Suprapubic skin (tissue), 4 donors: Measurements from ENCODE around the gene CTNNA2. TPM values are rescaled to one million over a fixed set of nuclear protein-coding genes. Genes with fewer than 3 reads are reported as not detected.
"Not testable (repeated sequence)": the region's sequence is repeated elsewhere in the genome, so short reads cannot be mapped to it uniquely, and the experiment has no call there.

Experiments
- DNase-seq, 2 donors: peaks; one replicate each; pipeline ENCODE4 v3.0.0-alpha.2; 2019; ENCODE audit warnings: low spot score in 2 of 2
- H3K27ac ChIP-seq: fragments of 200-600 bp; sonication (generic); one replicate; pipeline ENCODE4 v1.5.1; 2019
- H3K27me3 ChIP-seq: fragments of 200-600 bp; sonication (generic); one replicate; pipeline ENCODE4 v1.5.1; 2019
- H3K36me3 ChIP-seq: fragments of 200-600 bp; sonication (generic); one replicate; pipeline ENCODE4 v1.5.1; 2019
- H3K4me1 ChIP-seq: fragments of 200-600 bp; sonication (generic); one replicate; pipeline ENCODE4 v1.5.1; 2019
- H3K4me3 ChIP-seq: fragments of 200-600 bp; sonication (generic); one replicate; pipeline ENCODE4 v1.5.1; 2019; ENCODE audit warnings: mild to moderate bottlenecking
- H3K9me3 ChIP-seq: fragments of 200-600 bp; sonication (generic); one replicate; pipeline ENCODE4 v1.5.1; 2019
- EP300 ChIP-seq: sonication (generic); formaldehyde crosslinking; IDR thresholded peaks from one replicate; pipeline ENCODE4 v1.6.1; 2017; ENCODE audit warnings: antibody characterized with exemption
- POLR2A ChIP-seq, 2 donors: fragments of 450-650 bp; IDR thresholded peaks; one replicate each; pipeline ENCODE4 v1.6.1; 2017; ENCODE audit warnings: antibody characterized with exemption in 2 of 2, mild to moderate bottlenecking in 2 of 2, moderate library complexity in 2 of 2
- POLR2AphosphoS5 ChIP-seq, 3 donors: sonication (generic); formaldehyde crosslinking; IDR thresholded peaks; one replicate each; pipeline ENCODE4 v1.6.1; 2017; ENCODE audit warnings: antibody characterized with exemption in 3 of 3
- WGBS: methylation state at CpG from one replicate; pipeline ENCODE4 v1.1.5; 2018; 5-methylcytosine and 5-hydroxymethylcytosine counted together
- total RNA-seq, 4 donors: library from RNA; depleted of rRNA; stranded (reverse); fragments of >200 nt; gene quantifications; one replicate each; pipeline ENCODE4 v1.1.0, GENCODE V29; 2016
- TF ChIP-seq, protein P1 (sequence below), 2 donors: fragments of 200-600 bp in 1 of 2; fragments of 450-650 bp in 1 of 2; sonication (generic) in 1 of 2; IDR thresholded peaks; one replicate each; pipeline ENCODE4 v1.5.1; 2016 to 2019; ENCODE audit warnings: antibody characterized with exemption in 2 of 2, mild to moderate bottlenecking in 1 of 2, moderate library complexity in 1 of 2

CTNNA2 gene
- total RNA-seq, 4 donors from 2014 or later = 0.15 to 0.21 TPM; not detected in 2

DNA sequence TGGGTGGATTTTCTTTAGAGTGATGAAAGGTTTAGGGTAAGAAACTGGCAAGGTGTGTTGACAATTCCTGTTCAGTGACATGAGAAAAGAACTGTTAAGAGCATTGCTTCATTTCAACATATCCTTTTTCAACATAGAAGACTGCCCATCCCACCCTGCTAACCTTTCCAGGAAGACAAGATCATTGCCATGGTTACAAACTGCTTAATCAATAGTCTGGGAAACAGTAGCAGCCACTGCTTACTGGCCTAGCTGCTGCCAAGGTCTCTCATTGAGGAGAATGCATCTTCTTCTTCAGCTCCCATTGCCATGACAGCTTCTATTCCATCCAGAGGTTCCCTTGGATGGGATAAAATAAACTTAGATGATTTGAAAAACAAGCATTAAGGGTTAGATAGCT lies 579.6 kb downstream of the CTNNA2 start:
- H3K36me3 ChIP-seq = no peaks in the 10 kb centered on the region
- H3K9me3 ChIP-seq = no peaks in the 10 kb centered on the region
- no peaks in the 10 kb centered on the region for H3K27me3 ChIP-seq
- H3K4me1 ChIP-seq = no peaks in the 10 kb centered on the region
- no peak overlapping the region for H3K4me3 ChIP-seq
- H3K27ac ChIP-seq = no peak overlapping the region
- DNase-seq = no peak
- TF ChIP-seq POLR2A (IDR thresholded peaks at IDR 0.05) = no peak
- TF ChIP-seq POLR2AphosphoS5 (IDR thresholded peaks at IDR 0.05) = no peak
- TF ChIP-seq EP300 = no peak
- TF ChIP-seq, protein P1, sequence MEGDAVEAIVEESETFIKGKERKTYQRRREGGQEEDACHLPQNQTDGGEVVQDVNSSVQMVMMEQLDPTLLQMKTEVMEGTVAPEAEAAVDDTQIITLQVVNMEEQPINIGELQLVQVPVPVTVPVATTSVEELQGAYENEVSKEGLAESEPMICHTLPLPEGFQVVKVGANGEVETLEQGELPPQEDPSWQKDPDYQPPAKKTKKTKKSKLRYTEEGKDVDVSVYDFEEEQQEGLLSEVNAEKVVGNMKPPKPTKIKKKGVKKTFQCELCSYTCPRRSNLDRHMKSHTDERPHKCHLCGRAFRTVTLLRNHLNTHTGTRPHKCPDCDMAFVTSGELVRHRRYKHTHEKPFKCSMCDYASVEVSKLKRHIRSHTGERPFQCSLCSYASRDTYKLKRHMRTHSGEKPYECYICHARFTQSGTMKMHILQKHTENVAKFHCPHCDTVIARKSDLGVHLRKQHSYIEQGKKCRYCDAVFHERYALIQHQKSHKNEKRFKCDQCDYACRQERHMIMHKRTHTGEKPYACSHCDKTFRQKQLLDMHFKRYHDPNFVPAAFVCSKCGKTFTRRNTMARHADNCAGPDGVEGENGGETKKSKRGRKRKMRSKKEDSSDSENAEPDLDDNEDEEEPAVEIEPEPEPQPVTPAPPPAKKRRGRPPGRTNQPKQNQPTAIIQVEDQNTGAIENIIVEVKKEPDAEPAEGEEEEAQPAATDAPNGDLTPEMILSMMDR (IDR thresholded peaks at IDR 0.05) = no peak

DNA sequence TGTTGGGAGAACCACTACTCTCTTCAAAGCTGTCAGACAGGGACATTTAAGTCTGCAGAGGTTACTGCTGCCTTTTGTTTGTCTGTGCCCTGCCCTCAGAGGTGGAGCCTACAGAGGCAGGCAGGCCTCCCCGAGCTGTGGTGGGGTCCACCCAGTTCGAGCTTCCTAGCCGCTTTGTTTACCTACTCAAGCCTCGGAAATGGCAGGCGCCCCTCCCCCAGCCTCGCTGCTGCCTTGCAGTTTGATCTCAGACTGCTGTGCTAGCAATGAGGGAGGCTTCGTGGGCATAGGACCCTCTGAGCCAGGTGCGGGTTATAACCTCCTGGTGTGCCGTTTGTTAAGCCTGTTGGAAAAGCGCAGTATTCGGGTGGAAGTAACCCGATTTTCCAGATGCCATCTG lies 585.7 kb downstream of the CTNNA2 start:
- H3K27me3 ChIP-seq = not testable (repeated sequence)
- 86% methylated on average over 10 of the region's 12 CpGs for WGBS

DNA sequence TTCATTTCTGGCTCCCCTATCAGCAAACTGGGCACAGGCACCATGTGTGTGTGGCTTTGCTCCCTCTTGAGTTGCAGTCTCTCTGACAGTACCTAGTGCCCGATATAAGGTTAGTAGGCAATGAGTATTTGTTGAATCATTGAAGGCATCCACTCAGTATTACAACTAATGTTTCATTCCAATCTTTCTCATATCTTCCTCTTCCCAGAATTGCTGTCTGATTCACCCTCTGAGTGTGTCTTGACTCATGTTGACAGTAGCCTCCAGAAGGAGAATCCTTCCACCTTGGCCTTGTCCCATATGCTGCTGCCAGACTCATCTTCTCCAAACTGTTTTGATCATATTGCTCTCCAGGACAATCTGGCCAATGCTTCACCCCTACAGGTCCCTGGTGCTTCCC lies 589.2 kb downstream of the CTNNA2 start:
- H3K9me3 ChIP-seq = no peaks in the 10 kb centered on the region
- TF ChIP-seq POLR2AphosphoS5 (IDR thresholded peaks at IDR 0.05) (no peak), POLR2A (IDR thresholded peaks at IDR 0.05) (no peak), EP300 (no peak)
- TF ChIP-seq, protein P1 (IDR thresholded peaks at IDR 0.05) = no peak
- 70% methylated on average over 1 of the region's 1 CpG for WGBS
- no peak overlapping the region for H3K27ac ChIP-seq
- no peaks in the 10 kb centered on the region for H3K27me3 ChIP-seq
- DNase-seq = no peak
- H3K36me3 ChIP-seq = no peaks in the 10 kb centered on the region
- H3K4me3 ChIP-seq = no peak overlapping the region
- H3K4me1 ChIP-seq = no peaks in the 10 kb centered on the region

More for the DNA sequence above, 585.7 kb downstream of the CTNNA2 start:
- not testable (repeated sequence) for H3K4me1 ChIP-seq, H3K4me3 ChIP-seq, H3K27ac ChIP-seq, H3K9me3 ChIP-seq, DNase-seq, H3K36me3 ChIP-seq

DNA sequence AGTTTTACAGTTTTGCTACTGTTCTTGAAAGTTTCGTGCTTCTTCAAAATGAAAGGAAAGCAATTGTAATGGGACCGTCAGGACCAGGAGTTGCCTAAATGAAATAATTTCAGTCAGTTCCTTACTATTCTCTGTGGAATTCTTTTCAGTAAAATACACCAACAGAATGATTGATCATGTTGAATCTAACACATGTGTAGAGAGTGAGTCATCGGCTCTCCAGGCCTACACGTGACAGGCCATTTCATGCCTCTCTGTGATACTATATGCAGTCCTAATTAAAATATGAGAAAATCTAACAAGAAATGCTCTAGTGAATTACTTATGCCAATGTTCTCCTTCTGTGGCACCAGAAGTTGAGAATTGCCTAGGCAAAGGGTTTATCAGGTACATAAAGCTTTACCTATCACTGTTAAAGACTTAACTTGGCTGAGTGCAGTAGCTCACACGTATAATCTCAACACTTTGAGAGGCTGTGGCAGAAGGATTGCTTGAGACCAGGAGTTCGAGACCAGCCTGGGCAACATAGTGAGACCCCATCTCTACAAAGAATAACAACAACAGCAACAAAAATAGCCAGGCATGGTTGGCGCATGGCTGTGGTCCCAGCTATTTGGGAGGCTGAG lies 592.3 kb downstream of the CTNNA2 start:
- DNase-seq = no peak
- Histone ChIP-seq H3K27me3 (no peaks in the 10 kb centered on the region), H3K27ac (no peak overlapping the region), H3K9me3 (no peaks in the 10 kb centered on the region), H3K4me1 (no peaks in the 10 kb centered on the region), H3K36me3 (no peaks in the 10 kb centered on the region), H3K4me3 (no peak overlapping the region)
- no peak for TF ChIP-seq EP300
- TF ChIP-seq, protein P1 (IDR thresholded peaks at IDR 0.05) = no peak
- no peak for TF ChIP-seq POLR2A (IDR thresholded peaks at IDR 0.05)
- TF ChIP-seq POLR2AphosphoS5 (IDR thresholded peaks at IDR 0.05) = no peak
- WGBS = 43% methylated on average over 7 of the region's 7 CpGs

DNA sequence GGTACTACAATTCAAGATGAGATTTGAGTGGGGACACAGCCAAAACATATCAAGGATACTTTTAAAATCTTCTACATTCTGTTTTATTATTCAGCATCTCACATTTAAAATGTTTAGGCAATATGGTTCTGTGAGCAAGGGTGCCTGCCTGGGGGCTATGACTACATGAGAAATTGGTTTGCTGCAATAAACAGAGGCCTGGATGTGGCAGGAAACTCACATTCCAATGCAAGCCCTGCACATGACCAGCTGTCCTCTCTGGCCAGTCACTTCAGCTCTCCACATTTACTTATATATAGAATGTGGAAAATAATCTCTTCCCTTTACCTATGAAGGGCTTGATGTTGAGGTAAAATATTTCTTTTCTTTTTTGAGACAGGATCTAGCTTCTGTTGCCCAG lies 598.3 kb downstream of the CTNNA2 start:
- no peak overlapping the region for H3K4me3 ChIP-seq
- TF ChIP-seq EP300 = no peak
- TF ChIP-seq POLR2AphosphoS5 (IDR thresholded peaks at IDR 0.05) = no peak
- no peak for TF ChIP-seq POLR2A (IDR thresholded peaks at IDR 0.05)
- TF ChIP-seq, protein P1 (IDR thresholded peaks at IDR 0.05) = no peak
- no peak for DNase-seq
- H3K27me3 ChIP-seq = no peaks in the 10 kb centered on the region
- no peaks in the 10 kb centered on the region for H3K4me1 ChIP-seq
- H3K36me3 ChIP-seq = no peaks in the 10 kb centered on the region
- H3K27ac ChIP-seq = no peak overlapping the region
- no peaks in the 10 kb centered on the region for H3K9me3 ChIP-seq

DNA sequence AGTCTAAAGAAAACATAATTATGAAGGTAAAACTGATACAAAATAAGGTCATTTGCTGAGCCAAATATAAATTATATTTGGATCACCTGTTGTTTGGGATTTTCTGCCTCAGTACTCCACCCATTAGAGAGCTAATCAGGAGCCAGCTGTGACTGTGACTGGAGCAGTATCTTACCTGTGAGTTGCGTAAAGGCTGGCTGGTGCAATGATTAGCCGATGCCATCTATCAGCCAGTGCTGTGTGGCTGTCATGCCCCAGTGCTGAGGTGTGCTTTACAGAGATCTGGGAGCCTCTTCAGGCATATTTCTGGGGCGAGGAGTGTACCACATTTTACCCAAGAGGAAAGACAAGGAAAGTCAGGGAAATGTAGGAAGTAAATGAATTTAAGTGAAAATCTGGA lies 599.9 kb downstream of the CTNNA2 start:
- no peak for TF ChIP-seq POLR2A (IDR thresholded peaks at IDR 0.05)
- no peak for TF ChIP-seq POLR2AphosphoS5 (IDR thresholded peaks at IDR 0.05)
- TF ChIP-seq, protein P1 (IDR thresholded peaks at IDR 0.05) = no peak
- TF ChIP-seq EP300 = no peak
- 76% methylated on average over 3 of the region's 3 CpGs for WGBS
- Histone ChIP-seq H3K9me3 (no peaks in the 10 kb centered on the region), H3K27me3 (no peaks in the 10 kb centered on the region), H3K4me3 (no peak overlapping the region), H3K4me1 (no peaks in the 10 kb centered on the region), H3K27ac (no peak overlapping the region), H3K36me3 (no peaks in the 10 kb centered on the region)
- DNase-seq = no peak
